GM19467 (cell line): ENCODE measurements around the gene CUL3.

Experiments
- ATAC-seq: cut with Tn5 transposase; IDR thresholded peaks from one replicate; pipeline ENCODE4 v1.9.1; 2021; ENCODE audit warnings: mild to moderate bottlenecking, moderate library complexity; ENCODE audit not compliant: unreplicated experiment

The CUL3 gene

DNA sequence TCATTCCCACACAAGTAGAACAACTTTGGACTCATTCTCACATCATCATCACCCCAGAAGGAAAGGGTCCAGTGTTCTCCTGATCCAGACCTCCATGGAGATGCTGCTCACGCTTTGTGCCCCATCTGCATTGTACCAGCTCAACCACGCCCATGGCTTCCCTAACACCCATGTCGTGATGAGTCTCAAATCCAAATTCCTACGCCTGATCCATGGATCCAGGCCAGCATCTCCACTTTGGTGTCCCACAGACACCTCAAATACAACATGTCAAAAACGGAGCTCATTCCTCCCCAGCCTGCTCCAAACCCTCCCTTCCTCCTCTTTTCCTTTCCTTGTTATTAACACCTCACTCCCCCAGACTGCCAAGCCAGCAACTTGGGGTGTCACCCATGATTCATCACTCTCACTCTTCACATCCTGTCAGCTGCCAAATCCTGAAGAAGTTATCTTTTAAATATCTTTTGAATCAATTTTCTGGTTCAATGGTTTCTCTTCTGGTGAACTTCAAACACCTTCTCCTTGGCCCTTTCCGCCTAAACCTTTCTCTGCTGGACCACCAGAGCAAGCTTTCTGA lies 153.1 kb downstream of the CUL3 start:
- ATAC-seq = no peak

DNA sequence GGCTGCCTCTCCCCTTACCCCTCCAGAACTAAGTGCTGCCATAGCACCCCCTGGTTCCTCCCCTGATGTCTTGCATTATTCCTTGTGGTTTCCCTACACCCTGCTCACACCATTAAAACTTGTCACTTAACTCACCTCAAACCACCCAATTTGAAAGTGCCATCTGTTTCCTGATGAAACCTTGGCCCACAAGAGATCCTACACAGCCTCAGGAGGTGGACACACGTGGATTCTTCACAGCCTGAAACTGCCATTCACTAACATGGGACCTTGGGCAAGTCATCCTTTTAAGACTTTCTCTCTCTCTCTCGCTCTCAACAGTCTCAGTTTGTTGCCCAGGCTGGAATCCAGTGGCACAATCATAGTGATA lies 155.7 kb downstream of the CUL3 start:
- ATAC-seq = no peak

- no peak for ATAC-seq
These were observed 156.2 kb downstream of the CUL3 start for GRCh38 chr2:224428787-224429440.

DNA sequence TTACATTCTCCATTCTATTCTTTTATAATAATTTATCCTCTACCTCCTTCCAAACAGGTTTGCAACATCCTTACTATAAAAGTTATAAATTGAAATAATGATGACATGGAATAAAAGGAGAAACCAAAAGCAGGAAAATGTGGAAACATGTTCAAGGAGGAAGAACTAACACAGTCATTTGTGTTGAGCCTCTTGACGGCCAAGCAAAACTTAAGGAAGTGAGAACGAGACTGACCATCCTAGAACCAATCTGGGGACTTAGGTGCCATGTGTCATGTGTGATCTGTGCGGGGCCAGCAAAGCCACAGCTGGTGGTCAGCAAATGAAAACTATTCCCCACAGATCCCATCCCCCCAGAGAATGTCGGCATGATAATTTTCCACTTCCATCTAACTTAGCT lies 157.7 kb downstream of the CUL3 start:
- no peak for ATAC-seq

GRCh38 chr2:224426656-224427055 lies 158.5 kb downstream of the CUL3 start:
- no peak for ATAC-seq

- no peak for ATAC-seq
These were observed 164.1 kb downstream of the CUL3 start for GRCh38 chr2:224421065-224421464.
